Fibroblast of lung (primary cell): ENCODE data around the gene PCDH9.

Experiments used
- CTCF ChIP-seq, 2 donors: IDR thresholded peaks in 1 of 2; conservative IDR thresholded peaks in 1 of 2; 1 replicate in 1 of 2; 2 replicates in 1 of 2; pipeline ENCODE4 v1.5.1; 2011 to 2012; ENCODE audit warnings: low read length in 2 of 2, control low read depth in 1 of 2, inconsistent platforms in 1 of 2, low read depth in 1 of 2, mild to moderate bottlenecking in 1 of 2
- EZH2 ChIP-seq: IDR thresholded peaks from 2 replicates; pipeline ENCODE4 v1.5.1; 2012; ENCODE audit warnings: low read length, control low read depth, mild to moderate bottlenecking; ENCODE audit errors: missing control alignments

- TF ChIP-seq CTCF (conservative IDR thresholded peaks at IDR 0.05 in 1 of 2, IDR thresholded peaks at IDR 0.05 in 1 of 2; ENCODE audit: low read depth in 1 of 2, low read length in 2 of 2) (no peak), EZH2 (no peak)
Measured at GRCh38 chr13:66343224-66343828, 886.8 kb downstream of the PCDH9 start.
